ENCODE results near the gene PPM1J.

DNA sequence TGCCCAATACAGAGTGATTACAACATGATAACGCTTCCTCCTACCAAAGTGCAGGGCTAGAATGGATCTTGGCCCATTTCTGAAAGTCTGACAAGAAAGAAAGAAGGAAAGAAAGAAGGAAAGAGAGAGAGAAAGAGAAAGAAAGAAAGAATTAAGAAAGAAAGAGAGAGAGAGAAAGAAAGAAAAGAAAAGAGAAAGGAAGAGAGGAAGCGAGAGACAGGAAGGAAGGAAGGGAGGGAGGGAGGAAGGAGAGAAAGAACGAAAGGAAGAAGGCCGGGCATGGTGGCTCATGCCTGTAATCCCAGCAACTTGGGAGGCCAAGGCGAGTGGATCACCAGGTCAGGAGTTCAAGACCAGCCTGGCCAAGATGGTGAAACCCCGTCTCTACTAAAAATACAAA lies 44.1 kb upstream of the PPM1J start:
- TF ChIP-seq ZNF8 (CRISPR knock-in tag; IDR thresholded peaks at IDR 0.05) (no peak), OSR1 (CRISPR knock-in tag; IDR thresholded peaks at IDR 0.05) (no peak), PPARA (CRISPR knock-in tag; IDR thresholded peaks at IDR 0.05; ENCODE audit: borderline replicate concordance) (no peak)
- TF ChIP-seq, protein P1, sequence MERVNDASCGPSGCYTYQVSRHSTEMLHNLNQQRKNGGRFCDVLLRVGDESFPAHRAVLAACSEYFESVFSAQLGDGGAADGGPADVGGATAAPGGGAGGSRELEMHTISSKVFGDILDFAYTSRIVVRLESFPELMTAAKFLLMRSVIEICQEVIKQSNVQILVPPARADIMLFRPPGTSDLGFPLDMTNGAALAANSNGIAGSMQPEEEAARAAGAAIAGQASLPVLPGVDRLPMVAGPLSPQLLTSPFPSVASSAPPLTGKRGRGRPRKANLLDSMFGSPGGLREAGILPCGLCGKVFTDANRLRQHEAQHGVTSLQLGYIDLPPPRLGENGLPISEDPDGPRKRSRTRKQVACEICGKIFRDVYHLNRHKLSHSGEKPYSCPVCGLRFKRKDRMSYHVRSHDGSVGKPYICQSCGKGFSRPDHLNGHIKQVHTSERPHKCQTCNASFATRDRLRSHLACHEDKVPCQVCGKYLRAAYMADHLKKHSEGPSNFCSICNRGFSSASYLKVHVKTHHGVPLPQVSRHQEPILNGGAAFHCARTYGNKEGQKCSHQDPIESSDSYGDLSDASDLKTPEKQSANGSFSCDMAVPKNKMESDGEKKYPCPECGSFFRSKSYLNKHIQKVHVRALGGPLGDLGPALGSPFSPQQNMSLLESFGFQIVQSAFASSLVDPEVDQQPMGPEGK (CRISPR knock-in tag; IDR thresholded peaks at IDR 0.05; ENCODE audit: borderline replicate concordance) = no peak

All from SK-N-SH treated with all-trans-retinoic acid at 6 μM for 48 hours (cell line).